Astrocyte of the cerebellum (primary cell): Measurements from ENCODE around the gene MBOAT2.

ENCODE experiments used
- DNase-seq: peaks from one replicate; pipeline ENCODE4 v3.0.0-alpha.2; 2011; ENCODE audit warnings: low read depth
- H3K4me3 ChIP-seq: 2 replicates; pipeline ENCODE4 v1.5.1; 2011; ENCODE audit warnings: mild to moderate bottlenecking, low read depth, low read length, moderate library complexity
- CTCF ChIP-seq: IDR thresholded peaks from 2 replicates; pipeline ENCODE4 v1.5.1; 2012; ENCODE audit warnings: low read length, low read depth, moderate library complexity, mild to moderate bottlenecking; ENCODE audit errors: missing control alignments
- in situ Hi-C: cut with HindIII; loops from 2 replicates; pipeline ENCODE4 v1.10.0; 2017; ENCODE audit warnings: low sequenced_read_pairs

Gene MBOAT2

GRCh38 chr2:9001778-9002177 lies 1.7 kb downstream of the MBOAT2 start:
- TF ChIP-seq CTCF = no peak
- no peak for DNase-seq
- peak overlapping the region; percentile 71 for H3K4me3 ChIP-seq
- in situ Hi-C loops = no loop called here

GRCh38 chr2:9001229-9001628 lies 2.3 kb downstream of the MBOAT2 start:
- no peak for DNase-seq
- TF ChIP-seq CTCF = no peak
- no peak overlapping the region for H3K4me3 ChIP-seq
- in situ Hi-C loops = no loop called here

- H3K4me3 ChIP-seq = no peak overlapping the region
- TF ChIP-seq CTCF = no peak
- DNase-seq = no peak
- in situ Hi-C loops = no loop called here
Observed at GRCh38 chr2:9000442-9000841, 3.0 kb downstream of the MBOAT2 start.

- no peak overlapping the region for H3K4me3 ChIP-seq
Observed at GRCh38 chr2:8999797-9000196, 3.7 kb downstream of the MBOAT2 start.

GRCh38 chr2:8999102-8999446 lies 4.4 kb downstream of the MBOAT2 start:
- in situ Hi-C loops = no loop called here
- no peak for TF ChIP-seq CTCF
- DNase-seq = no peak
- H3K4me3 ChIP-seq = no peak overlapping the region

More at GRCh38 chr2:8999797-9000196, 3.7 kb downstream of the MBOAT2 start:
- no peak for TF ChIP-seq CTCF
- in situ Hi-C loops = no loop called here
- DNase-seq = no peak

GRCh38 chr2:8998418-8999101 lies 4.9 kb downstream of the MBOAT2 start:
- in situ Hi-C loops = no loop called here
- no peak for DNase-seq
- no peak overlapping the region for H3K4me3 ChIP-seq
- TF ChIP-seq CTCF = no peak
